Thyroid gland (tissue), 4 donors: ENCODE measurements around the gene RASAL3.

Experiments used
- CTCF ChIP-seq, 6 experiments: fragments of 200-600 bp in 3 of 6; fragments of 450-650 bp in 3 of 6; sonication (generic) in 3 of 6; IDR thresholded peaks; one replicate each; pipeline ENCODE4 v1.5.1; 2016 to 2019; ENCODE audit warnings: antibody characterized with exemption in 6 of 6, mild to moderate bottlenecking in 2 of 6, inconsistent platforms in 1 of 6, moderate library complexity in 1 of 6
- POLR2A ChIP-seq, 2 donors: fragments of 450-650 bp; IDR thresholded peaks; one replicate each; pipeline ENCODE4 v1.6.1; 2017; ENCODE audit warnings: antibody characterized with exemption in 2 of 2, mild to moderate bottlenecking in 2 of 2, moderate library complexity in 1 of 2

DNA sequence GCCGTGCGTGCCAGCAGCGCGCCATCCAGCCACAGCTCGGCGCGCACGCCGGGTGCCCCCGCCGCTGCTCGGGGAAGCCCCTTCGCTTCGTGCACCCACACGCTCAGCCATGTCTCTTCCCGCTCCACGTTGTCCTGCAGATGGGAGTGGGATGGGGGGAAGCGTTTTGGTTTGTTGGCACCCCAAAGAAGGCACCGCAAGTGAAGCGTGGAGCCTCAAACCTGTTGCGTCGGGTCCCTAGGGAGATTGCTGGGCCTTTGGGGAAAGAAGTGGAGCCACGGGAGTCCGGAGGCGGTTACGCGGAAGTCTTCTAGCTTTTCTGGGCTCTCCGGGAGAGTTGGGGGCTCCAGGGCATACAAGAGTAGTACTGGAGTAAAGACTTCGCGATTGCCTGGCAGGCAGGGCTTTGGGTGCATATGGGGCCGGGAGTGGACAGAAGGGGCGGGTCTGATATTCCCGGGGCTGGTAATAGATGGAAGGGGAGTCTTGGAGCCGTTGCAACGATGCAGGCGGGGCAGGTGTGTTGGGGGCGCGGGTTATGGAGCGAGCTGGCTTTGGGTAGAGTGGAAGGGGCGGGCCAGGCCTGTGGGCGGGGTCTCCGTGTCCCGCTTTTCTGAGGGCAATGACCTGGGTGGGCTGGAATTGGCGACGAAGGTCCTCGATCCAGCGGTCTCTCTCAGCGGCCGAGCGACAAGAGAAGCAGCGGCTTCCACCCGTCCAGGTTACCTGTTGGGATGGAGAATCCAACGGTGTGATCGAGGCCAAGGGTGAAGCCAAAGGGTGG is 6.5 kb downstream of the RASAL3 start:
- TF ChIP-seq POLR2A (IDR thresholded peaks at IDR 0.05) = no peak
- TF ChIP-seq CTCF (IDR thresholded peaks at IDR 0.05) = no peak
